Head of caudate nucleus (tissue), 42 donors: ENCODE results near the gene HDLBP.
A peak's percentile ranks its signal among the peaks of the same experiment; 100 is the strongest.
"Not testable (repeated sequence)": the region's sequence is repeated elsewhere in the genome, so short reads cannot be mapped to it uniquely, and the experiment has no call there.

Experiments used
- DNase-seq, 42 donors: peaks; one replicate each; pipeline versions ENCODE4 v3.0.0 to v3.0.0-alpha.2; 2020 to 2021; ENCODE audit warnings: mixed read lengths in 7 of 42
- intact Hi-C: fragments of 100-400 bp; cut with DNase I; formaldehyde crosslinking; loops from one replicate; pipeline ENCODE4 v1.15.0; 2022

HDLBP gene

GRCh38 chr2:241286348-241287090 is 29.0 kb downstream of the HDLBP start:
- intact Hi-C loops = no loop called here
- DNase-seq = no peak

- DNase-seq = no peak
- intact Hi-C loops = no loop called here
These were observed 29.9 kb downstream of the HDLBP start for GRCh38 chr2:241285596-241285995.

GRCh38 chr2:241282555-241282954 is 32.9 kb downstream of the HDLBP start:
- intact Hi-C loops = no loop called here
- DNase-seq = no peak

GRCh38 chr2:241280291-241280690 is 35.2 kb downstream of the HDLBP start:
- intact Hi-C loops = no loop called here
- DNase-seq = no peak

- intact Hi-C loops = no loop called here
These were observed 35.6 kb downstream of the HDLBP start for GRCh38 chr2:241279828-241280227.

GRCh38 chr2:241279413-241279812 is 36.1 kb downstream of the HDLBP start:
- no peak for DNase-seq
- intact Hi-C loops = no loop called here

More at GRCh38 chr2:241279828-241280227, 35.6 kb downstream of the HDLBP start:
- no peak for DNase-seq

GRCh38 chr2:241278306-241278705 is 37.2 kb downstream of the HDLBP start:
- DNase-seq, intact Hi-C loops: not testable (repeated sequence)

GRCh38 chr2:241275910-241276309 is 39.6 kb downstream of the HDLBP start:
- intact Hi-C loops = no loop called here
- no peak for DNase-seq

- intact Hi-C loops = no loop called here
- DNase-seq = no peak
These were observed 40.0 kb downstream of the HDLBP start for GRCh38 chr2:241275504-241275903.

- no peak for DNase-seq
- intact Hi-C loops = no loop called here
These were observed 41.3 kb downstream of the HDLBP start for GRCh38 chr2:241274127-241274526.

GRCh38 chr2:241273210-241274020 is 42.1 kb downstream of the HDLBP start:
- intact Hi-C loops = no loop called here
- no peak for DNase-seq

GRCh38 chr2:241272303-241273209 is 42.9 kb downstream of the HDLBP start:
- intact Hi-C loops = no loop called here
- peak in 41 of 42 donors; percentile 39 to 83 (median 65) for DNase-seq

- intact Hi-C loops = no loop called here
- peak; percentile 70 to 93 (median 83) for DNase-seq
These were observed 43.7 kb downstream of the HDLBP start for GRCh38 chr2:241271706-241272302.

GRCh38 chr2:241270531-241270930 is 44.9 kb downstream of the HDLBP start:
- intact Hi-C loops = no loop called here
- no peak for DNase-seq

GRCh38 chr2:241269707-241270520 is 45.6 kb downstream of the HDLBP start:
- intact Hi-C loops = no loop called here
- DNase-seq = no peak

GRCh38 chr2:241268716-241269445 is 46.6 kb downstream of the HDLBP start:
- DNase-seq = no peak
- intact Hi-C loops = no loop called here

- intact Hi-C loops = no loop called here
These were observed 47.2 kb downstream of the HDLBP start for GRCh38 chr2:241268306-241268705.

More at GRCh38 chr2:241268306-241268705, 47.2 kb downstream of the HDLBP start:
- no peak for DNase-seq
